Measurements from ENCODE around the gene ELOVL6.
"Not testable (repeated sequence)": the region's sequence is repeated elsewhere in the genome, so short reads cannot be mapped to it uniquely, and the experiment has no call there.

GRCh38 chr4:110193287-110193686 is 5.1 kb downstream of the ELOVL6 start:
- not testable (repeated sequence) for TF ChIP-seq EZH2phosphoT487 (IDR thresholded peaks at IDR 0.05; ENCODE audit: borderline replicate concordance); MAX (IDR thresholded peaks at IDR 0.05); CTCF (IDR thresholded peaks at IDR 0.05 in 2 of 3, conservative IDR thresholded peaks at IDR 0.05 in 1 of 3; ENCODE audit: borderline replicate concordance in 1 of 3, insufficient read depth in 1 of 3, low read depth in 2 of 3, low read length in 2 of 3); YY1 (IDR thresholded peaks at IDR 0.05; ENCODE audit: extremely low read depth, insufficient replicate concordance, low read depth, low read length); POLR2A (IDR thresholded peaks at IDR 0.05; ENCODE audit: borderline replicate concordance, extremely low read depth, insufficient read depth, insufficient read length); POLR2AphosphoS5 (IDR thresholded peaks at IDR 0.05; ENCODE audit: low read depth, low read length); SIN3A (IDR thresholded peaks at IDR 0.05; ENCODE audit: low read depth); SRF (IDR thresholded peaks at IDR 0.05; ENCODE audit: low read depth); EZH2 (IDR thresholded peaks at IDR 0.05); ZNF274 (IDR thresholded peaks at IDR 0.05; ENCODE audit: low read depth, low read length); ZBTB33 (IDR thresholded peaks at IDR 0.05; ENCODE audit: extremely low read depth, insufficient replicate concordance, low read length); RAD21 (IDR thresholded peaks at IDR 0.05; ENCODE audit: low read depth); CEBPB (IDR thresholded peaks at IDR 0.05; ENCODE audit: low read depth); REST (IDR thresholded peaks at IDR 0.05; ENCODE audit: low read depth)
